ENCODE data around the gene SLC24A4.

GRCh38 chr14:92439537-92440344 is 116.8 kb downstream of the SLC24A4 start:
- TF ChIP-seq POLR2A (IDR thresholded peaks at IDR 0.05): no peak
- no peak for TF ChIP-seq CTCF (IDR thresholded peaks at IDR 0.05)

Measured in uterus (tissue), 2 donors.